A549 (cell line): ENCODE data around the gene HOXA5. TPM values are rescaled to one million over a fixed set of nuclear protein-coding genes. Genes with fewer than 3 reads are reported as not detected.

Experiments used
- ATAC-seq, 2 experiments: fragments of 200-7000 bp in 1 of 2; fragments of >200 bp in 1 of 2; cut with Nextera tagmentation in 1 of 2; cut with Tn5 transposase in 1 of 2; 3 replicates each; pipeline versions ENCODE4 v1.8.0 to v1.9.1; 2018 to 2020; ENCODE audit warnings: mild to moderate bottlenecking in 1 of 2, moderate library complexity in 1 of 2
- CTCF ChIA-PET: fragments of 300-600 bp; sonication (Branson Sonifier 250); formaldehyde crosslinking; extraction: SDS; loops from one replicate; lab custom pipeline; 2021; ENCODE audit warnings: antibody characterized with exemption, inconsistent platforms; lab: Yijun Ruan, JAX
- POLR2A ChIA-PET: fragments of 350-600 bp; formaldehyde crosslinking; extraction: SDS; loops from one replicate; lab custom pipeline; 2021; ENCODE audit warnings: antibody characterized with exemption, inconsistent platforms; lab: Yijun Ruan, JAX
- DNase-seq, 2 experiments: peaks; one replicate each; pipeline versions ENCODE4 v3.0.0 to v3.0.0-alpha.2; 2011 to 2016; ENCODE audit warnings: low read depth in 1 of 2, low spot score in 1 of 2
- FAIRE-seq: peaks from 2 replicates; lab custom pipeline; 2011; peaks lifted over from hg19 to GRCh38; lab: Jason Lieb, UNC
- H3K27ac ChIP-seq, 2 experiments: fragments of >200 bp; sonication (Bioruptor Twin); formaldehyde crosslinking; 3 replicates each; pipeline ENCODE4 v1.5.1; 2016 to 2017
- H3K4me1 ChIP-seq: fragments of >200 bp; sonication (Bioruptor Twin); formaldehyde crosslinking; 3 replicates; pipeline ENCODE4 v1.6.1; 2016
- H3K4me2 ChIP-seq: fragments of >200 bp; sonication (Bioruptor Twin); formaldehyde crosslinking; 3 replicates; pipeline ENCODE4 v1.6.1; 2016
- H3K4me3 ChIP-seq: fragments of >200 bp; sonication (Bioruptor Twin); formaldehyde crosslinking; 3 replicates; pipeline ENCODE4 v1.5.1; 2016
- H3K9me3 ChIP-seq: fragments of >200 bp; sonication (Bioruptor Twin); formaldehyde crosslinking; 3 replicates; pipeline ENCODE4 v1.6.1; 2016
- CEBPB ChIP-seq, 2 experiments: fragments of >200 bp in 1 of 2; sonication (Bioruptor Twin) in 1 of 2; formaldehyde crosslinking in 1 of 2; IDR thresholded peaks; 2 replicates each; pipeline ENCODE4 v1.6.1; 2012 to 2016
- CHD4 ChIP-seq: fragments of 200-600 bp; sonication (generic); IDR thresholded peaks from 2 replicates; pipeline ENCODE4 v1.6.1; 2016; ENCODE audit warnings: antibody characterized with exemption, mild to moderate bottlenecking, borderline replicate concordance
- E2F6 ChIP-seq: IDR thresholded peaks from 2 replicates; pipeline ENCODE4 v1.6.1; 2012; ENCODE audit warnings: low read depth, borderline replicate concordance
- EHF ChIP-seq: fragments of 250-450 bp; sonication (Bioruptor Pico); IDR thresholded peaks from 2 replicates; pipeline ENCODE4 v1.5.0; 2020; ENCODE audit warnings: mild to moderate bottlenecking
- ELK1 ChIP-seq: fragments of 150-350 bp; IDR thresholded peaks from 2 replicates; pipeline ENCODE4 v1.6.1; 2014; ENCODE audit warnings: low read depth, mild to moderate bottlenecking, low read length
- EP300 ChIP-seq, 2 experiments: fragments of >200 bp; sonication (Bioruptor Twin); formaldehyde crosslinking; IDR thresholded peaks; 2 replicates in 1 of 2; 3 replicates in 1 of 2; pipeline ENCODE4 v1.6.1; 2016 to 2017
- FOSB ChIP-seq: fragments of 250-450 bp; sonication (Bioruptor Pico); IDR thresholded peaks from 2 replicates; pipeline ENCODE4 v1.5.0; 2020; ENCODE audit warnings: mild to moderate bottlenecking, moderate library complexity
- FOSL2 ChIP-seq, 2 experiments: fragments of 450-650 bp in 1 of 2; fragments of >200 bp in 1 of 2; sonication (Bioruptor Twin) in 1 of 2; formaldehyde crosslinking; IDR thresholded peaks; 2 replicates each; pipeline versions ENCODE4 v1.5.0 to v1.6.1; 2016 to 2020; ENCODE audit warnings: mild to moderate bottlenecking in 1 of 2, moderate library complexity in 1 of 2
- FOXS1 ChIP-seq: fragments of 250-450 bp; sonication (Bioruptor Pico); IDR thresholded peaks from 2 replicates; pipeline ENCODE4 v1.5.0; 2020; ENCODE audit warnings: mild to moderate bottlenecking, moderate library complexity
- HEYL ChIP-seq: fragments of 250-450 bp; sonication (Bioruptor Pico); IDR thresholded peaks from 2 replicates; pipeline ENCODE4 v1.8.0; 2021; ENCODE audit warnings: mild to moderate bottlenecking, moderate library complexity
- HMGXB4 ChIP-seq: fragments of 250-450 bp; sonication (Bioruptor Pico); IDR thresholded peaks from 2 replicates; pipeline ENCODE4 v1.5.0; 2021; ENCODE audit warnings: mild to moderate bottlenecking, moderate library complexity, borderline replicate concordance
- JUNB ChIP-seq: fragments of >200 bp; sonication (Bioruptor Twin); formaldehyde crosslinking; IDR thresholded peaks from 2 replicates; pipeline ENCODE4 v1.6.1; 2016
- KDM1A ChIP-seq: fragments of 200-600 bp; sonication (generic); IDR thresholded peaks from 2 replicates; pipeline ENCODE4 v1.6.1; 2016; ENCODE audit warnings: low read depth, mild to moderate bottlenecking
- MAFK ChIP-seq: fragments of 450-650 bp; IDR thresholded peaks from 2 replicates; pipeline ENCODE4 v1.6.1; 2014; ENCODE audit not compliant: partially characterized antibody
- MAX ChIP-seq: IDR thresholded peaks from 2 replicates; pipeline ENCODE4 v1.6.1; 2012
- NPAS2 ChIP-seq: fragments of 250-450 bp; sonication (Bioruptor Pico); IDR thresholded peaks from 2 replicates; pipeline ENCODE4 v1.8.0; 2022; ENCODE audit warnings: mild to moderate bottlenecking, moderate library complexity, borderline replicate concordance
- PBX3 ChIP-seq: IDR thresholded peaks from 2 replicates; pipeline ENCODE4 v1.6.1; 2012
- PHF8 ChIP-seq: fragments of 200-600 bp; sonication (generic); IDR thresholded peaks from 2 replicates; pipeline ENCODE4 v1.6.1; 2016; ENCODE audit warnings: low read depth, mild to moderate bottlenecking, antibody characterized with exemption, moderate library complexity, borderline replicate concordance
- RAD21 ChIP-seq, 2 experiments: fragments of >200 bp in 1 of 2; sonication (Bioruptor Twin) in 1 of 2; formaldehyde crosslinking in 1 of 2; IDR thresholded peaks in 1 of 2; conservative IDR thresholded peaks in 1 of 2; 2 replicates in 1 of 2; 3 replicates in 1 of 2; pipeline ENCODE4 v1.6.1; 2012 to 2018; ENCODE audit warnings: inconsistent platforms in 1 of 2
- REST ChIP-seq: fragments of 200-600 bp; sonication (generic); IDR thresholded peaks from 2 replicates; pipeline ENCODE4 v1.6.1; 2016; ENCODE audit warnings: antibody characterized with exemption, mild to moderate bottlenecking, moderate library complexity
- RFX5 ChIP-seq: fragments of 450-650 bp; IDR thresholded peaks from 2 replicates; pipeline ENCODE4 v1.7.1; 2014; ENCODE audit warnings: antibody characterized with exemption, mild to moderate bottlenecking, moderate library complexity
- TP53 ChIP-seq: fragments of 250-450 bp; sonication (Bioruptor Pico); IDR thresholded peaks from 2 replicates; pipeline ENCODE4 v1.5.0; 2021; ENCODE audit warnings: mild to moderate bottlenecking, moderate library complexity
- USF2 ChIP-seq: fragments of 450-650 bp; IDR thresholded peaks from 2 replicates; pipeline ENCODE4 v1.6.1; 2014; ENCODE audit warnings: antibody characterized with exemption
- ZC3H11A ChIP-seq: fragments of 450-650 bp; IDR thresholded peaks from 2 replicates; pipeline ENCODE4 v1.6.1; 2014; ENCODE audit warnings: antibody characterized with exemption, mild to moderate bottlenecking
- WGBS: methylation state at CpG from one replicate; pipeline ENCODE4 v1.1.6; 2017; ENCODE audit errors: missing lambda C conversion rate; 5-methylcytosine and 5-hydroxymethylcytosine counted together
- polyA plus RNA-seq, 4 experiments: library from polyadenylated mRNA; depleted of rRNA in 3 of 4; stranded (reverse); fragments of >200 nt; fragmentation: RNase III in 1 of 4; extraction: RNeasy Plus Mini Kit Qiagen cat#74134 plus additional on column Dnase treatment in 1 of 4; gene quantifications; 2 replicates in 3 of 4; 3 replicates in 1 of 4; pipeline ENCODE4 v1.2.3, GENCODE V29; 2011 to 2017

The HOXA5 gene
- polyA plus RNA-seq, 2 of the 4 experiments (the other 2 are of a cell fraction), result 4.0 to 6.5 TPM

- 45% methylated on average over 32 of the region's 33 CpGs for WGBS
- H3K9me3 ChIP-seq, result no peaks in the 10 kb centered on the region
- no peak for FAIRE-seq
- H3K4me2 ChIP-seq, result peak overlapping the region; percentile 82
- H3K4me3 ChIP-seq, result peak overlapping the region; percentile 91
- ATAC-seq, result peak in 1 of 2 experiments; percentile 52; a peak in 3 of 6 replicates
- H3K27ac ChIP-seq, result peak overlapping the region; percentile 91 to 93
- no peak for DNase-seq
- no peak for TF ChIP-seq ZC3H11A
- TF ChIP-seq CEBPB (IDR thresholded peaks at IDR 0.05), result no peak
- TF ChIP-seq FOXS1 (CRISPR knock-in tag), result no peak
- TF ChIP-seq FOSL2 (IDR thresholded peaks at IDR 0.05), result no peak
- no peak for TF ChIP-seq FOSL2 (CRISPR knock-in tag; IDR thresholded peaks at IDR 0.05)
- no peak for TF ChIP-seq HMGXB4
- TF ChIP-seq CHD4, result no peak
- no peak for TF ChIP-seq PHF8
- no peak for TF ChIP-seq RAD21 (conservative IDR thresholded peaks at IDR 0.05 in 1 of 2, IDR thresholded peaks at IDR 0.05 in 1 of 2)
- TF ChIP-seq EHF (CRISPR knock-in tag), result no peak
- TF ChIP-seq EP300 (IDR thresholded peaks at IDR 0.05), result no peak
- no peak for TF ChIP-seq HEYL
- no peak for TF ChIP-seq MAFK
- TF ChIP-seq ELK1, result no peak
- TF ChIP-seq MAX, result no peak
- no peak for TF ChIP-seq USF2
- no peak for TF ChIP-seq JUNB
- no peak for TF ChIP-seq FOSB (CRISPR knock-in tag)
- POLR2A ChIA-PET, result interaction anchor here (1.4 to 1.6 kb wide), 2 partner anchors 12 to 231 kb away, joined by 6 to 8 read pairs; partner anchors contain the start of gene SKAP2
- peaks cover 22% of the 10 kb centered on the region for H3K4me1 ChIP-seq
- CTCF ChIA-PET, result interaction anchor here (1.4 to 3.2 kb wide), 3 partner anchors 11 to 413 kb away, joined by 3 to 20 read pairs (median 4); no protein-coding TSS in a partner anchor
Measured at GRCh38 chr7:27095050-27095896, 48.2 kb downstream of the HOXA5 start.

GRCh38 chr7:27094304-27095049 is 49.0 kb downstream of the HOXA5 start:
- H3K4me2 ChIP-seq, result peak overlapping the region; percentile 82
- DNase-seq (no peak), FAIRE-seq (no peak), ATAC-seq (no peak)
- ChIA-PET POLR2A (no interaction called here), CTCF (interaction anchor here (1.0 to 1.5 kb wide), 3 partner anchors 13 to 240 kb away, joined by 3 to 5 read pairs (median 3); no protein-coding TSS in a partner anchor)
- peaks cover 22% of the 10 kb centered on the region for H3K4me1 ChIP-seq
- 96% methylated on average over 29 of the region's 29 CpGs for WGBS
- H3K27ac ChIP-seq, result no peak overlapping the region
- H3K9me3 ChIP-seq, result no peaks in the 10 kb centered on the region
- H3K4me3 ChIP-seq, result no peak overlapping the region
- TF ChIP-seq EP300 (IDR thresholded peaks at IDR 0.05) (no peak), FOSL2 (IDR thresholded peaks at IDR 0.05) (no peak), FOSL2 (CRISPR knock-in tag; IDR thresholded peaks at IDR 0.05) (no peak), KDM1A (no peak), NPAS2 (no peak), REST (no peak), TP53 (CRISPR knock-in tag) (no peak), PBX3 (no peak), RFX5 (no peak), FOSB (CRISPR knock-in tag) (no peak), E2F6 (no peak)
